HG03066 (cell line): Measurements from ENCODE around the gene RASL10B.

Experiments used
- ATAC-seq: cut with Tn5 transposase; IDR thresholded peaks from one replicate; pipeline ENCODE4 v1.9.1; 2021; ENCODE audit warnings: low read depth; ENCODE audit not compliant: unreplicated experiment

The RASL10B gene

GRCh38 chr17:35791681-35792350 lies 60.4 kb downstream of the RASL10B start:
- ATAC-seq, result no peak
